Astrocyte (in vitro differentiated cells and primary cell): ENCODE results near the gene PCP4. TPM values are rescaled to one million over a fixed set of nuclear protein-coding genes. Genes with fewer than 3 reads are reported as not detected.

Experiments used
- DNase-seq: peaks from one replicate; pipeline ENCODE4 v3.0.0-alpha.2; 2010; ENCODE audit warnings: low read depth
- FAIRE-seq: peaks from 2 replicates; lab custom pipeline; 2011; peaks lifted over from hg19 to GRCh38; lab: Jason Lieb, UNC
- H2AFZ ChIP-seq: 2 replicates; pipeline ENCODE4 v1.6.0; 2012; ENCODE audit warnings: low read depth, low read length, inconsistent platforms
- H3K27ac ChIP-seq: 2 replicates; pipeline ENCODE4 v1.5.1; 2011; ENCODE audit warnings: low read depth, low read length, inconsistent platforms
- H3K27me3 ChIP-seq: 2 replicates; pipeline ENCODE4 v1.6.0; 2011; ENCODE audit warnings: low read length, inconsistent platforms; ENCODE audit not compliant: insufficient read depth
- H3K36me3 ChIP-seq: 2 replicates; pipeline ENCODE4 v1.5.1; 2011; ENCODE audit warnings: low read length, inconsistent platforms; ENCODE audit not compliant: insufficient read depth
- H3K4me1 ChIP-seq: 2 replicates; pipeline ENCODE4 v1.5.1; 2011; ENCODE audit warnings: low read length, inconsistent platforms; ENCODE audit not compliant: insufficient read depth
- H3K4me2 ChIP-seq: 2 replicates; pipeline ENCODE4 v1.6.0; 2012; ENCODE audit warnings: low read length, inconsistent platforms
- H3K4me3 ChIP-seq: 2 replicates; pipeline ENCODE4 v1.5.1; 2011; ENCODE audit warnings: low read depth, mild to moderate bottlenecking, low read length, inconsistent platforms; ENCODE audit not compliant: insufficient read depth
- H3K79me2 ChIP-seq: 2 replicates; pipeline ENCODE4 v1.6.0; 2012; ENCODE audit warnings: mild to moderate bottlenecking, low read length, inconsistent platforms; ENCODE audit not compliant: insufficient read depth
- H3K9ac ChIP-seq: 2 replicates; pipeline ENCODE4 v1.6.0; 2012; ENCODE audit warnings: mild to moderate bottlenecking, low read length, inconsistent platforms
- H3K9me3 ChIP-seq: 2 replicates; pipeline ENCODE4 v1.5.1; 2012; ENCODE audit warnings: low read depth, mild to moderate bottlenecking, low read length, inconsistent platforms; ENCODE audit not compliant: insufficient read depth
- H4K20me1 ChIP-seq: 2 replicates; pipeline ENCODE4 v1.6.0; 2012; ENCODE audit warnings: low read length, inconsistent platforms; ENCODE audit not compliant: insufficient read depth
- H3K27ac Mint-ChIP-seq: one replicate; pipeline ENCODE4 v1.8.0; 2021; ENCODE audit warnings: mild to moderate bottlenecking, mixed read lengths; ENCODE audit not compliant: unreplicated experiment
- H3K27me3 Mint-ChIP-seq: one replicate; pipeline ENCODE4 v1.8.0; 2021; ENCODE audit warnings: low read depth, mixed read lengths; ENCODE audit not compliant: unreplicated experiment
- H3K36me3 Mint-ChIP-seq: one replicate; pipeline ENCODE4 v1.8.0; 2021; ENCODE audit warnings: low read depth, mixed read lengths; ENCODE audit not compliant: unreplicated experiment
- H3K4me1 Mint-ChIP-seq: one replicate; pipeline ENCODE4 v1.8.0; 2021; ENCODE audit warnings: low read depth, mixed read lengths; ENCODE audit not compliant: unreplicated experiment
- H3K4me3 Mint-ChIP-seq: one replicate; pipeline ENCODE4 v1.8.0; 2021; ENCODE audit warnings: mild to moderate bottlenecking, moderate library complexity, mixed read lengths; ENCODE audit not compliant: unreplicated experiment
- H3K9me3 Mint-ChIP-seq: one replicate; pipeline ENCODE4 v1.8.0; 2021; ENCODE audit warnings: mild to moderate bottlenecking, mixed read lengths; ENCODE audit not compliant: unreplicated experiment
- EZH2 ChIP-seq: IDR thresholded peaks from 2 replicates; pipeline ENCODE4 v1.6.1; 2012; ENCODE audit warnings: mild to moderate bottlenecking, low read length, inconsistent platforms; ENCODE audit not compliant: insufficient read depth
- total RNA-seq: library from RNA; stranded (reverse); gene quantifications from 2 replicates; pipeline ENCODE4 v1.2.1, GENCODE V29; 2021
- TF ChIP-seq, protein P1 (sequence below): IDR thresholded peaks from 2 replicates; pipeline ENCODE4 v1.5.1; 2011; ENCODE audit warnings: low read depth, mild to moderate bottlenecking, inconsistent platforms, low read length, moderate library complexity; ENCODE audit not compliant: insufficient read depth

The PCP4 gene
- total RNA-seq, 1 donor from 2014 or later: 0.68 TPM

DNA sequence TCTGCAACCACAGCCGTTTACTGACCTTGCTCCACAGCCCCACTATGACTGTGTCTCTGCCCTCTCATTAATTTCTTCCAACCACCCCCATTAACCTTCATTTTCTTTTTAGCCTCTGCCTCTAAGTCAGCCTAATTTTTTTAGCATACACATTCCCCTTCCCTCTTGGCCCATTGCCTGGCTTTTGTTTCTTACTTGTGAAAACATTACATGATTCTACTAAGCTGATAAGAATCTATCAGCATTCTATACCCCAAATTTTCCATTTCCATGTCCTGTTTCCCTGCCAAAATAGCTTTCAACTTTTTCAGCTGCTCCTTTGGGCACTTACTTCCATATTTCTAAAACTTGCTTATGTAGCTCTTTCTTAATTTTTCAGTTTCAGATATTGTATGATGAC, 79.8 kb downstream of the PCP4 start:
- Histone ChIP-seq H3K27me3 (peaks cover 4% of the 10 kb centered on the region), H3K9me3 (no peaks in the 10 kb centered on the region), H3K4me2 (no peak overlapping the region), H3K27ac (no peak overlapping the region), H3K9ac (no peak overlapping the region), H3K79me2 (no peaks in the 10 kb centered on the region), H3K4me3 (no peak overlapping the region), H3K36me3 (no peaks in the 10 kb centered on the region), H2AFZ (no peak overlapping the region), H3K4me1 (no peaks in the 10 kb centered on the region), H4K20me1 (no peaks in the 10 kb centered on the region)
- no peak overlapping the region for H3K27ac Mint-ChIP-seq
- TF ChIP-seq EZH2: no peak
- TF ChIP-seq, protein P1, sequence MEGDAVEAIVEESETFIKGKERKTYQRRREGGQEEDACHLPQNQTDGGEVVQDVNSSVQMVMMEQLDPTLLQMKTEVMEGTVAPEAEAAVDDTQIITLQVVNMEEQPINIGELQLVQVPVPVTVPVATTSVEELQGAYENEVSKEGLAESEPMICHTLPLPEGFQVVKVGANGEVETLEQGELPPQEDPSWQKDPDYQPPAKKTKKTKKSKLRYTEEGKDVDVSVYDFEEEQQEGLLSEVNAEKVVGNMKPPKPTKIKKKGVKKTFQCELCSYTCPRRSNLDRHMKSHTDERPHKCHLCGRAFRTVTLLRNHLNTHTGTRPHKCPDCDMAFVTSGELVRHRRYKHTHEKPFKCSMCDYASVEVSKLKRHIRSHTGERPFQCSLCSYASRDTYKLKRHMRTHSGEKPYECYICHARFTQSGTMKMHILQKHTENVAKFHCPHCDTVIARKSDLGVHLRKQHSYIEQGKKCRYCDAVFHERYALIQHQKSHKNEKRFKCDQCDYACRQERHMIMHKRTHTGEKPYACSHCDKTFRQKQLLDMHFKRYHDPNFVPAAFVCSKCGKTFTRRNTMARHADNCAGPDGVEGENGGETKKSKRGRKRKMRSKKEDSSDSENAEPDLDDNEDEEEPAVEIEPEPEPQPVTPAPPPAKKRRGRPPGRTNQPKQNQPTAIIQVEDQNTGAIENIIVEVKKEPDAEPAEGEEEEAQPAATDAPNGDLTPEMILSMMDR: no peak
- H3K27me3 Mint-ChIP-seq: peaks cover 12% of the 10 kb centered on the region
- H3K4me3 Mint-ChIP-seq: no peak overlapping the region
- no peaks in the 10 kb centered on the region for H3K36me3 Mint-ChIP-seq
- no peak for DNase-seq
- H3K4me1 Mint-ChIP-seq: no peaks in the 10 kb centered on the region
- H3K9me3 Mint-ChIP-seq: peaks cover 10% of the 10 kb centered on the region
- FAIRE-seq: no peak

DNA sequence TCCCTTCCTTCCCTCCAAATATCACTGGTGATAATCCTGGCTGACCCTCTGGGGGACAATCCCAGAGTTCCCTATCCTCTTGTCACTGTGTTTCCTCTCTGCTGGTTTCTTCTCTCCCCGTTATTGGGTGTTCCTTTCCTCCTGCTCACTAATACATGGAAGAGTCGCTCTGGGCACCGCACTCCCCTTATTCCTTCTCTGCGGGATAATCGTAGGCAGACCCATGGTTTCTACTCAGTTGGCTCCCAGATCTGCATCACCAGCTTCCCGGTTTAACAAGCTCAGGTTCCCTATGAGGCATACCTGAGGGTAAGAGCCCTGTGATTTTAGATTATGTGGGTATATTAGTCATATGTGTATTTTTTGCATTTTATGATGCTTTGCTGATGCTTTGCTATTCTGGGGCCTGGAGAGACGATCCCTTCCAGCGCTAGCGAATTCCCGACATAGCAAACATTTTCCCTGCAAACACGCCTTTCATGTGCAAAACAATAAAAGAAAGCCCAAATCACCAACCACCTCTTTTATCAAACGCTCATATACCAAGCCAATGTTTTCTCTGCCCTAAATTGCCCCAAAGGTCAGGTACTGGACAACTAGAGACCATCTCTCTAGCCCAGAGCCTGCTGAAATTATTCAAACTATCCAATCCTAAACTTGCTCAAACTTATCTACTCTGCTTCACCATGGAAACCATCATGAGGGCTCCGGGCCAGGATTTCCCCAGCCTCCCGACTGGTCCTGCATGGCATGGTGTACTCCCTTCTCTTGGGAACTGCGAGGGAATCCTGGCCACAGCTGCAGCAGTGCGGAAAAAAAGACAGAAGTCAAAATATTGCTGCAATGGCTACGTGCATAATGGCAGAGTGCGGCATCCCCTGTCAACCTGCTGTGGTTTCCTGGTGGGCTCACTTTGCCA, 84.2 kb downstream of the PCP4 start:
- Histone ChIP-seq H4K20me1 (no peaks in the 10 kb centered on the region), H3K9me3 (no peaks in the 10 kb centered on the region), H3K27ac (no peak overlapping the region), H3K4me3 (no peak overlapping the region), H3K27me3 (peaks cover 4% of the 10 kb centered on the region), H2AFZ (no peak overlapping the region), H3K4me1 (no peaks in the 10 kb centered on the region), H3K9ac (no peak overlapping the region), H3K36me3 (no peaks in the 10 kb centered on the region), H3K79me2 (no peaks in the 10 kb centered on the region), H3K4me2 (no peak overlapping the region)
- no peak for TF ChIP-seq EZH2
- TF ChIP-seq, protein P1: no peak
- FAIRE-seq (no peak), DNase-seq (no peak)
- H3K27ac Mint-ChIP-seq: no peak overlapping the region
- peaks cover 12% of the 10 kb centered on the region for H3K27me3 Mint-ChIP-seq
- peaks cover 3% of the 10 kb centered on the region for H3K9me3 Mint-ChIP-seq
- H3K36me3 Mint-ChIP-seq: no peaks in the 10 kb centered on the region
- H3K4me1 Mint-ChIP-seq: no peaks in the 10 kb centered on the region
- no peak overlapping the region for H3K4me3 Mint-ChIP-seq

DNA sequence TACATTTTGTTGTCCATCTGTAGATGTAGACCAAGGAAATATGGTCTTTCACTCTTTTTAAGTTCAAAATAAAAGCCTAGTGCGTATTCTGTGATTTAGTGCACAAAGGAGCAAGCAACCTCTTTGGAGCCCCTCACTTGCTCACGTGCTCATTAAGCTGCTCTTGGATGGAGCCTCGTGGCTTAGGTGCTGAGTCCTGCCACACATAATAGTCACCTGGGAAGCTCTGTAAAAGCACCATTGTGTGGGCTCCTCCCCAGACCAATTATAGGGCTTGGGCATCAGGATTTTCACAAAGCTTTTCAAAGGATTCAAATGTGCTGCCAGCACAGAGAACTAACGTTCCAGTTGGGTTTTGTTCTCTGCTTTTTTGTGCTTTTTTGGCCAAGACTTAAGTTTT, 85.0 kb downstream of the PCP4 start:
- no peak overlapping the region for H3K4me3 Mint-ChIP-seq
- peaks cover 3% of the 10 kb centered on the region for H3K9me3 Mint-ChIP-seq
- no peaks in the 10 kb centered on the region for H3K9me3 ChIP-seq
- TF ChIP-seq, protein P1: no peak
- TF ChIP-seq EZH2: no peak
- H4K20me1 ChIP-seq: no peaks in the 10 kb centered on the region
- H3K4me1 ChIP-seq: no peaks in the 10 kb centered on the region
- H3K27me3 ChIP-seq: peaks cover 4% of the 10 kb centered on the region
- H3K4me3 ChIP-seq: no peak overlapping the region
- H3K27ac ChIP-seq: no peak overlapping the region
- peaks cover 9% of the 10 kb centered on the region for H3K27me3 Mint-ChIP-seq
- no peak overlapping the region for H3K9ac ChIP-seq
- FAIRE-seq (no peak), DNase-seq (no peak)
- H3K36me3 Mint-ChIP-seq: no peaks in the 10 kb centered on the region
- H3K27ac Mint-ChIP-seq: no peak overlapping the region
- no peak overlapping the region for H2AFZ ChIP-seq
- no peak overlapping the region for H3K4me2 ChIP-seq
- no peaks in the 10 kb centered on the region for H3K79me2 ChIP-seq
- H3K4me1 Mint-ChIP-seq: no peaks in the 10 kb centered on the region
- H3K36me3 ChIP-seq: no peaks in the 10 kb centered on the region
